D721Med (cell line): ENCODE data around the gene ITPRID1.

ENCODE experiments used
- DNase-seq: peaks from one replicate; pipeline ENCODE4 v3.0.0; 2011; ENCODE audit warnings: low spot score; ENCODE audit not compliant: insufficient read length
- FAIRE-seq: peaks from 2 replicates; lab custom pipeline; 2011; peaks lifted over from hg19 to GRCh38; lab: Jason Lieb, UNC
- CTCF ChIP-seq: IDR thresholded peaks from 2 replicates; pipeline ENCODE4 v1.5.1; 2012; ENCODE audit warnings: mild to moderate bottlenecking, control low read depth; ENCODE audit not compliant: insufficient read depth; ENCODE audit errors: missing control alignments

ITPRID1 gene

DNA sequence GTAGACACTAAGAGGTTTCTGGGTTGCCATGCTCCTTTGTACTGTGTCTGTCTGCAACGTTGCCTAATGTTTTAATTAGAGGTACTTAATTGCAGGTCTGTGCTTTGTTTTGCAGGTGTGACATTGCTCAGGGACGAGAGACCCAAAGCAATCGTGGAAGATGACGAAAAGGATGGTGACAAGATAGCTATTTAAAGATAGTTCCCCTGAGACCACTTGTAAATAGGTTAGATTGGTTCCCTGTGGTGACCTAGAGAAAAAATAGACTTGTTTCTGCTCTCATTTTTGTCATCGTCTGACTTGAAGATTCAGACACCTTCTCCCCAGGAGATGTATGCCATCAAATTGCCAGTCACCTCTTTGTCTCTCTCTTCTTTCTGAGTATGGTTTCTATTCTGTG is 193.2 kb downstream of the ITPRID1 start:
- DNase-seq (no peak), FAIRE-seq (no peak)
- no peak for TF ChIP-seq CTCF
